HG03135 (cell line): ENCODE measurements around the gene LZTS3.
A peak's percentile ranks its signal among the peaks of the same experiment; 100 is the strongest.
"Not testable (repeated sequence)": the region's sequence is repeated elsewhere in the genome, so short reads cannot be mapped to it uniquely, and the experiment has no call there.

Experiments used
- ATAC-seq: cut with Tn5 transposase; IDR thresholded peaks from one replicate; pipeline ENCODE4 v1.9.1; 2021; ENCODE audit warnings: mild to moderate bottlenecking, moderate library complexity; ENCODE audit not compliant: unreplicated experiment

LZTS3 gene

DNA sequence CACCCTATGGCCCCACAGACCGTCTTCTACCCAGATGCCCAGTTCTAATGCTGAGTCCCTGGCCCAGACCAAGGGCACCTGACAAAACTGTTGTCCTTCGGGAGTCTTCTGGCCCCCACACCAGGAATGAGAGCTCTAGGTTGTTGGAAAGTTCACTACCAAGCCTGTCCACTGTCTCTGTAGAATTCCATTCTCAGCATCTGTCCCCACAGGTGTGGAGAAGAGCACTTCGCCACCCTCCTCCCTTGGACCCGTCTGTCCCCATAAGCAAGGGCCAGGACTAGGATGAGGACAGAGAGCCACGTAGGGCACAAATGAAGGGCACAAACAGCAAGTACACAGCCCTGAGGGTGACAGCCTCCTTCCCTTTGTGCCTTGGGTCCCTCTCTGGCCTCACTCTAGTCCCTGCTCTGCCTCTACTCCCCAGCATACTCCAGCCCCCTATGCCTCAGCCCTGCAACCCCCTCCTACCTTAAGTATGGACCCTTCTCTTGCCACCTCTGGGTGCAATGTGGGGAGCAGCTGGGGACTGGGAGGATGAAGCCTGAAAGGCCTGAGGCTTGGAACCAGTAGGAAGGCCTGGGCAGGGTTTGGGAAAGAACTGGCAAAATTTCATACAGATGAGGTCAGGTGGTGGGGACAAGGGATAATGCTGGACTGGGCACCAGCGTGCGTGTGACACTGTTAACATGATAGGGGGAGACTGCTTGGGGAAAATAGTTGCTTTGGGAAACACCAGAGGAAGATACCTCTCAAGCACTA, 4.3 kb downstream of the LZTS3 start:
- ATAC-seq: no peak

DNA sequence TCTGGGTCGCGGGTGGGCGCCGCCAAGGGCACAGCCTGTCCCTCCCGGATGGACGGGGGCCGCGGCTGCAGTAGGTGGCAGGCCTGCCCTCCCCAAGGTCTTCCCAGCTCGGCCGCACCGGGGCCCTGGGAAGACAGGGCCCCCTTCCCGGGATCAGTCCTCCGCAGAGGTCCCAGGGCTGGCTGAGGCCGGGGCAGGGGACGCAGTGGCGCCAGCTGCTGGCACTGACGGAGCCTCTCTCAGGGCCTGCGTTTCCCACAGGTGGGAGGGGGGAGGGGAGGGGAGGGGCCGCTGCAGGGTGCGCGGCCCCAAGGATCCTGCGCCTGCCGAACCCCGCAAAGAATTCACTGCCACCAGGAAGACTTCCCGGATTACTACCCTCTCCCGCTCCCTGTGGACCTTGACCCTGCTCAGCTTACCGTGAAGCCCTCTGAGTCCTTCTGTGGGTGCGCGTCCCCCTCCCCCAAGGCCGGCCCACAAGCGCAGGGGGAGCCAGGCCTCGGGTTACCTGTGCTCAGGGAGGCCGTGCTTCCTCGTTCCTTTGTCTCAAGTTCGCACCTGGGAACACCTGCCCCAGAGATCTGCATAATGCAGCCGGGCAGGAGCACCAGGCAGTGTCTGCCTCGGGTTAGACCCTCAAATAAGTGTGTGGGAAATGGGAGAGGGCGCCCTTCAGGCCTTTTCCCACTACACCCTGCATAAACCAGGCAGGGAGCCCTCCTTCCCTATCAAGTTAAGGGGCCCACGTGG, 5.1 kb downstream of the LZTS3 start:
- ATAC-seq: no peak

DNA sequence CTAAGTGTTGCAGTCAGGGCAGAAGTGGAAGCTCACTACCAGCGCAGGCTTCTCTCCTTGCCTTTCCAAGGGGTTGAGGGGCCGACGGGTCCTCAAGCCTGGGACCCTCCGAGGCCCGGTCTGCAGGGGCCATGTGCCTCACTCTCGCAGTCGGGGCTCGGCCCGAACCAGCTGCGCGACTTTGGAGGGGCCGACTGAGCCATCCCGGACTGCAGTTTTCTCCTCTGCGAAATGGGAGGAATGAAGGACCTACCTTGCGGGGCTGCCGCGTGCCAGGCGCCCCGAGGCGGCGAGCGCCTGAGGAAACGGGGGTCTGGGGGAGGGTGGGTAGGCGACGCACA, 5.6 kb downstream of the LZTS3 start:
- ATAC-seq: no peak

DNA sequence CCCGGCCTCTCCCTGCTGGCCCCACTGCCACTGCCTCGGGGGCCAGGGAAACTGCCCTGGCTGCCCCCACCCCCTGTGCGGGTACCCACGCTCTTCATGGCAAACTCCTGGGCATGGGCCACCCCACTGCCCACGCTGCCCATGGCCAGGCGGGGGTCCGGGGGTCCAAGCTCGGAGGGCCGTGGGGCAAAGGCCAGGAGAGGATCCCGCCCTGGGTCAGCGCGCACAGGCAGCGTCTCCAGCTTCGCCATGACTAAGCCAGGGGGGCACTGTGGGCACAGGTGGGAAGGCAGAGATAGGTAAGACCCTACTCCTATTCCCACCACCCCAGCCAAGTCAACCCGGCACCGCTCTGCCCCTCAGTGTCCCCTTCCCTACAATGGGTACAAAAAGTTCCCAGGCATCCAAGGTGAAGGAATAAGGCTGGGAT, 6.4 kb downstream of the LZTS3 start:
- ATAC-seq: no peak

DNA sequence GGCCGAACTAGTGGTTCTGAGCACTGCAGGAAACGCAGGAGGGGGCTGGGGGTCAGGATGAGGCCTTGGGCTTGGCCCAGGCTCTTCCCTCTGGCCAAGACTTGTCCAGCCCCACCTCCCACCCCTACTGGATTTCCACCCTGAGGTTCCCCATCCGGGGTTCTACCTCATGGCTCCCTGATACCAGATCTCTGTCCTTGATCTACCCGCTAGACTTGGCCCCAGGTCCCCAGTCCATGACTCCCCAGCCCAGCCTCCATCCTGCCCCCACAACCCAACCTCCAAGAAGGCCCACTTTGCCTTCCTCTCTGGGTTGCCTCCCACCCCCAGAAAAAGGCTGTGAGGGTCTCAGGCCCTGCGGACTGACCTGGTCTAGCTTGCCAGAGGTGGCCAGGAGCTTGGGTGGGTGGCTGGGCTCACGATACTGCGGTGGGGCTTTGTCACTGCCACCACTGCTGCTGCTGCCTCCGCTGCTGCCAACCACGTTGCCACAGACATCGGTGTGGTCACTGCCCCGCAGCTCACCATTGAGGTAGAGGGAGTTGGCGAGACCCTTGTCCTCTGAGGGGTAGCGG, 6.9 kb downstream of the LZTS3 start:
- no peak for ATAC-seq

DNA sequence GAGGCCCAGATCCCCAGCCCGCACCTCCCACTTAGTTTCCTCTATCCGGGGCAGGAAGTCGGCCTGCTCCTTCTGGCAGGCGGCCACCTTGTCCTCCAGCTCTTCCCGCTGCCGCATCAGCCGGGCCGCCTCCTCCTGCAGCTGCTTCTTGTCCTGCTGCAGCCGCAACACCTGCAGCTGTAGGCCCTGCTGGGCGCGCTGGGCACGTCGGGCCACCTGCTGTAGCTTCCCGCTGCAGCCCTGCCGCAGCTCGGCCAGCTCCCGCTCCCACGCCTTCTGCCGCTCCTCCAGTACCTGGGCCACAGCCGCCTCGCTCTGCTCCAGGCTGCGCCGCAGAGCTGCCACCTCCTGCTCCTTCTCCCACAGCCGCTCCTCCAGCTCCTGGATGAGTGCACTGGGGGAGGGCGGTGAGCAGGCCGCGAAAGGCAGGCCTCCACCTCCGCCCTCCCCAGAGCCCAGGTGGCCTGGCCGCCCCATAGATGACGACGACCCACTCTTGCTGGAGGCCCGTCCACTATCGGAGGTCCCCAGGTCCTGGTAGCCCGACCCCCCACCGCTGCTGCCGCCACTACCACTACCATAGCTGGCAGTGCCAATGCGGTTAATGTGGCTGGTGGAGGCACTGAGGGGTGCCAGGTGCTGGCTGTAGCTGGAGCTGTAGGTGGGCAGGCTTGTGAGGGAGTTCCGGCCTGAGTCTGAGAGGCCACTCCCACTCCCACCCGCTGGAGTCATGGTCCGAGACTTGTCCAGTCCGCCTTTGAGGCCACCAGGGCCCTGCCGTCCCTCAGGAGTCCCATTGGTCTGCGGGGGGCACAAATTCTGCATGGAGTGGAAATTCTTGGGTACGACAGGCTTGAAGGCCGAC, 7.6 kb downstream of the LZTS3 start:
- ATAC-seq: no peak

DNA sequence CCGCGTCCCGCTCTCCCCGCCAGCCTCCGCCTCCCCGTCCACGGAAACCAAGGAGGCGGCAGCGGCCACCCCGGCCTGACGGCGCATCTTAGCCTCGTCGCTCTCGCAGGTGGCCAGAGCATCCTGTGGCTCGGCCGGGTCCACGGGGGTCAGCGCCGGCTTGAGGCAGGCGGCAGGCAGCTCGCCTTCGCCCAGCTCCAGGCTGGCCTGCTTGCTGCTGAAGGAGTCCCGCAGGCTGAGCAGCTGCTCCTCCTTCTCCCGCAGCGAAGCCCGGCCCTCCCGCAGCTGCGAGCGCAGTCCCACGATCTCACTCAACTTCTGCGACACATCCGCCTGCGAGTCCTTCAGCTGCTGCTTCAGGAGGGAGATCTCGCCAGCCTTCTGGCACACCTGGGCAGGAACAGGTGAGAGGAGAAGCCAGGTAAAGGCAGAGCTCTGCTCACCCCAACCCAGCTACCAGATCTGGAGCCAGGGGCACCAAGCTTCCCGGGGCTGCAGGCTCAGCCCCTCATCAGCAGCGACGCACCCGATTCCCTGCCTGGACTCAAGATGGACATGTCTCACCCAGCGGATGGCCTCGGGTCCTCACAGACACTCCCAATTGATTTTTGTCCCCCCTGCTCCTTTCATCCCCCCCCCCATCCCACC, 8.5 kb downstream of the LZTS3 start:
- no peak for ATAC-seq

DNA sequence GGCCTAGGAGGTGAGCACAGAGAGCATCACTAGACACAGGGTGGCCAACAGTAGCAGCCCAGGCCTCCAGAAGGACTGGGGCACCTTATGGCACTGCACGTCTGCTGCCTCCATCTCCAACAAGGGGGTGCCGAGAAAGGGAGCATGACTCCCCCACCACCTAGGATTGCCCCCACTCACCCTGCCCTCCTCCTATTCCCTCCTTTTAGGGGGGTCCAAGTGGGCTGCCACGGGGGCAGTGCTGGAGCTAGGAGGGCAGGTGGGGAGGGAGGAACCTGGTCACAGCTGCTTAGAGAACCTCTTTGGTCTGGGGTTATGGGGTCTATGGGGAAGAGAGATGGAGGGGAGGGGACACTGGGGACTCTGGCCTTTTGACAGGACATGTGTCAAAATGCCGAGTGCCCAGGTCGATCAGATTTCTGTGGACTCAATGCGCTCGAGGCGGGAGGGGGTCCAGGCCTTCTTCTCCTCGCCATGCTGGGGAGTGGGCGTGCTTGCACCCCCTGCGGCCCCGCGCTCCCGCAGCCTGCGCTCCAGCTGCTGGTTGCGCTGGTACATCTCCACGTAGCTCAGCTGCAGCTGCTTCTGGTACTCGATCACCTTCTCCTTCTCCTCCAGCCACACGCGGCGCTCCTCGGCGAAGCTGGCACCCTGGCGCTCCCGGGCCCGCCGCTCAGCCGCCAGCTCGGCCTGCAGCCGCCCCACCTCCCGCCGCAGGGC, 9.1 kb downstream of the LZTS3 start:
- ATAC-seq: no peak

DNA sequence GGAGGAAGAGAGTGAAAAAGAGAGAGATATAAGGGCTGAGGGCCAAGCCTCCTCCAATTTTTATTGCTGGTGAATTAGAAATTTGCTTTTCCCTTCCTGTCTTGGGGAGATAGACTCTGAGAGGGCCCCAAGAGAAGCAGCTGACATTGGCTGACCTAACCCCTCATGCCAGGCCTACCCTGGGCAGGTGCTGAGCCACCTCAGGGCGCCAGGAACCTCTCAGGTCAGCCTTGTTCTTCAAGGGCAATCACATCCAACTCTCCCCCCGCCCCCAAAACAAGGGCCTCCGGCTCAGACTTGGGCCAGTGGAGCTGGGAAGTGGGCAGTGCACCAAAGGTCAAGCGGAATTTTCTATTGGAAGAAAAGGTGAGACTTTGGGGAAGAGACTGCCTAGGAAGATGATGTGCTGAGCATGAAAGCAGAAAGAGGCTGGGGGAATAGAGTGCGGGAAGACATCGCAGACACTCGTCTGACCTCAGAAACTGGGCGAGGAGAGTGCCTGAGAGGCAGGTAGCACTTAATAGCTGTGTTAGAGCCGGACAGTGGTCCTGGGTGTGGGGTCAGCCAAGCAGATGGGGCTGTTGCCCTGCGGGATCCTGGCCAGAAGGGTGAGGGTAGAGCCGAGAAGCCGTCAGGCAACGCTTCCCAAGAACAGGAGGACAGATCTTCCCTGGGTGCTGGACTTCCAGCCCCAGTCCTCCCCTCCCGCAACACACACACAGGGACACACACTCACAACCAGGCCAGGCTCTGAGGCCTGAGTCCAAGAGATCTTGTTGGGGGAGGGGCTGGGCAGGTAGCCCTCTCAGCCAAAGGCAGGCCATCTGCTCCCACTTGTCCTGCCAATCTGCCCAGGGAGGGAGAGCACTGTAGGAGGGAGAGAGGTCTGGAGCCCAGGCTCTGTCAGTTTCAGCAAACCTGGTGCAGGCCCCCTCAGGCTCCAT, 10.0 kb downstream of the LZTS3 start:
- ATAC-seq: no peak

DNA sequence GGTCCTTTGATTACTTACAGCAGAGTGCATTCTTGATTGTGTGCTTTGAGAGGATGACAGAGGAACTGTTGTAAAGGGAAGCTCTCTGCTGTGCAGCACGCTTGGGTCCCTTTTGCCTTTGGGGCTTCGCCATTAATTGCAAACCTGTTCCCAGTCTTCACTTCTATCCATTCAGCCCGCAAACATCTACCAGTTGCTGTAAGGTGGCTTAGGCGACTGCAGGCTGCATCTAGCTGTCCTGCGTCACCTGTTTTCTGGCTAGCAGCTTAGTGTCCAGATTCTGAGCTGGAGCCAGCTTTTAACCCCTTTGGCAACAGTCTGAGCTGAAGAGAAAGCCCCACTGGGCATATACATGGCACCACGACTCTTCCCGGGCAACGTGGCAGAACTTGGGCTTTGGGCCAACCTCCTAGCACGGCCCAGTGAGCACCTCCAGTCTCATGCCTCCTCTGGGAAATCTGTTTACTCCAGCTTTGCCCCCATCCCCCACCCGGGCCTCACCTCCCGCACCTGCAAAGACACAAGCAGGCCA, 11.2 kb downstream of the LZTS3 start:
- ATAC-seq: no peak

DNA sequence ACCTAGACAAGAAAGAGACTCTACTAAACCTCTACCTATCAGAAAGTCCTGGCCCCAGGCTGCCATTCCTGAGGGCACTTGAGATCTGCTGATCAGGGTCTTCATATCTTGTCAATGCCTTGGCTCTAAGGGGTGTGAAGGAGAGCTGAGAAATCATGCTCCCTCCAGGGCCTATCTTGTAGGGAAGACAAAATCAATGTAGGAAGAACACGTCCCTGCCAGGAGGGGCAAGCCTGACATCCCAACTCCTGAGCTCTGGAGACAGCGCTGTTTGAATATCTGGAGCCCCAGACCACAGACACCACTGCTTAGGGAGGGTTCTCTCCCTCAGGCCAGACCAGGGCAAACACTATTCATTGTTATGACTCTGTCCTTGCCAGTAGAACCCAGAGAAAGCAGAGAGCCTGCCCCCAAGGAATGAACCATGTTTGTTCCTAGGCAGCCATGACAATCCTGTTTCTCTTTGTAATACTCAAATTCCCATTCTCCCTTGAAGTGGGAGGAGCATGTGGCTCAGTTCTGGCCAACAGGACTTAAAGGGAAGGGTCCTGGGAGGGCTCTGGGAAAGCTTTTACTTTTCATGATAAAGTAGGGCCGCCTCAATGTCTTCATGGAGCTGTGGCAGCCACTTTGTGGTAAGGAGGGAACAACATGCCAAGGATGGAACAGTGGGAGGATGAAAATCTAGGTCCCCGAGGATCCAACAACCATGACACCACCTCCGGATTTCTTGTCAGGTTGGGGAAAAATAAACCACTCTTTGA, 11.9 kb downstream of the LZTS3 start:
- ATAC-seq: no peak

DNA sequence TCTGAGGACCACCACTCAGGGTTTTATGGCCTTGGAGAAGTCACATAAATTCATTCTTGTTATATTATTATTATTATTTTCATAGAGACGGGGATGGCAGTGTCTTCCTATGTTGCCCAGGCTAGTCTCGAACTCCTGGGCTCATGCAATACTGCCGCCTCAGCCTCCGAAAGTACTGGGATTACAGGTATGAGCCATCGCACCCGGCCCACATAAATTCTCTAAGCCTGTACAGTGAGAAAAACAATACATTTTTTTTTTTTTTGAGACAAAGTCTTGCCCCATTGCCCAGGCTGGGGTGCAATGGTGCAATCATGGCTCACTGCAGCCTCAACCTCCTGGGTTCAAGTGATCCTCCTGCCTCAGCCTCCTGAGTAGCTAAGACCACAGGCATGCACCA, 12.9 kb downstream of the LZTS3 start:
- ATAC-seq: no peak

DNA sequence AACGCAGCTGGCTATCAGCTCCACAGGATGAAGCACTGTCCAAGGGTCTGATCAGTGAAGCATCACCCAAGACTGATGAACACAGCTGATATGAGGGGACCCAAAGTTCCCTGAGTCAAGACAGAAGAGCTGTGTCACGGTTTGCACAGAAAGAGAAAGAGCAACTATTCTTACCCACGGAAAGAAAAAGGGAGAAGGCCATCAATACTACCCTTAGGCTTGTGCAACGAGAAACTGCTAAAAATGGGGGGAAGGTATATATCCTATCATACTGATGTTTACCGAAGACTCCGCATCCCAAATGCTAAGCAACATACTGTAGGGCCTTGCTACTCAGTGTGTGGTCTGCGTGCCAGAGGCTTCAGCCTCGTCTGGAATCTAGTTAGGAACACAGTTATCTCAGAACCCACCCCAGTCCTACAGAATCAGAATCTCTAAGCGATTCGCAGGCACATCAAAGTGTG, 14.3 kb downstream of the LZTS3 start:
- no peak for ATAC-seq

DNA sequence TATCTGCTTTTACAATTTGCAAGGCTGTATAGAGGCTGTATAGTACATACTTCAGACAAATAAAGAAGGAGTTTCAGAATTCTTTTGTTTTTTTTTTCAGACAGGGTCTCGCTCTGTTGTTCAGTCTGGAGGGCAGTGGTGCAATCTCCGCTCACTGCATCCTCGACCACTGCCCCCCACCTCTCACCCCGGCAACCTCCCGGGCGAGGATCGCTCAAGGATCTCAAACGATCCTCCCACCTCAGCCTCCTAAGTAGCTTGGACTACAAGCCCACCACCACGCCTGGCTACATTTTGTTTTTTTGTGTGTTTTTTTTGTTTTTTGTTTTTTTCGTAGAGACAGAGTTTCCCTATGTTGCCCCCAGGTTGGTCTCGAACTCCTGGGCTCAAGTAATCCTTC, 15.5 kb downstream of the LZTS3 start:
- ATAC-seq: no peak

DNA sequence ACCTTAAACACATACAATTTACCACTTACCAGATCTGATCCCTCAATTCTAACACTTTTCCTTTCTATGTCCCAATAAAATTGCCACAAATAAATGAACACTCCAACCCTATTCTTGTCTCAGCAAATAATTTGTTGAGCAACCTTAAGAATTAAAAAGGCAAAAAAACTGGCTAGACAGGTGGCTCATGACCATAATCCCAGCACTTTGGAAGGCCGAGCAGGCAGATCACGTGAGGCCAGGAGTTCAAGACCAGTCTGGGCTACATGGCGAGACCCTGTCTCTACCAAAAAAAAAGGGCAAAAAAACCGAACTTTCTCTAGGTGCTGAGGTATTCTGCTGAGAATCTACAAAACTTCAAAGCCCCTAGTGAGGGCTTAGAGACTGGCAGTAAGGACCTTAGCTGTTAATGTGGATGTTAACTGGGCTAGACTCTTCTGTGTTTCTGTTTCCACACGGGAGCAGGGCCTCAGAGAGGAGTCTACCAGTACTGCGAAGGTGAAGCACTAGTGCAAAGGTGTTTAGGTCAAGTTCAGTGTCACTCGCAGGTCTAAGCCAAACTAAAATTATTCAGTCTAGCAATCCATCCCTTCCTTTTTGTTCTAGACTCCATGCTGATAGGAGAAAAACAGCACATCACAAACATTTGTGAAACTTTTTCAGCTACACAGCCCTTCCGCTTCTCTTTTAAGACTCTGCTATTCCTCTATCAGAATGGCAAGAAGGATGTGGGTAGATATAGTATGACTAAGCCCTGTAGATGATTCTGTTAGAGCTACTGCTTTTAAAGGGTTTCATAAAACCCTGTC, 16.3 kb downstream of the LZTS3 start:
- ATAC-seq: peak; percentile 73

DNA sequence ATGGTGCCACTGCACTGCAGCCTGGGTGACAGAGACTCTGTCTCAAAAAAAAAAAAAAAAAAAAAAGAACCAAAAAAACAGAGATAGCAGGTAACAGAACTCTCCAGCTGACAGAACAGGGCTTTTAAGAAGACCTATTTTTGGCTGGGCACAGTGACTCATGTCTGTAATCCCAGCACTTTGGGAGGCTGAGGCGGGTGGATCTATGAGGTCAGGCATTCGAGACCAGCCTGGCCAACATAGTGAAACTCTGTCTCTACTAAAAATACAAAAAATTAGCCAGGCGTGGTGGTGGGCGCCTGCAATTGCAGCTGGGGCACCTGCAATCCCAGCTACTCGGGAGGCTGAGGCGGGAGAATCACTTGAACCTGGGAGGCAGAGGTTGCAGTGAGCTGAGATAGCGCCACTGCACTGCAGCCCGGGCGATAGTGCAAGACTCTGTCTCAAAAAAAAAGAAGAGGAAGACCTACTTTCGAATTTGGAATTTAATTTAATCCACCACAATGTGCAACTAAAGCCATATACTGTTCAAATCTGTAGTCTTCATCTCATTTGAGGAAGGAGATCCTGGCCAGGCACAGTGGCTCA, 21.2 kb downstream of the LZTS3 start:
- ATAC-seq: not testable (repeated sequence)

DNA sequence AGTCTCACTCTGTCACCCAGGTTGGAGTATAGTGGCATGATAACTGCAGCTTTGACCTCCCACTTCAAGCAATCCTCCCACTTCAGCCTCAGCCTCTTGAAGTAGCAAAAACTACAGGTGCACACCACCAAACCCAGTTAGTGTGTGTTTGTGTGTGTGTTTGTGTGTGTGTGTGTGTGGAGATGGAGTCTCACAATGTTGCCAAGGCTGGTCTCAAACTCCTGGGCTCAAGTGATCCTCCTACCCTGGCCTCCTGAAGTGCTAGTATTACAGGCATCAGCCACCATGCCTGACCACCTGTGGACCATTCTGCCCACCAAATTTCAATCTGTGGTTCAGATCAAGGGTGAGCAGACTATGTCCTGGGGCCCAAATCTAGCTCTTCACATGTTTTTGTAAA, 22.4 kb downstream of the LZTS3 start:
- ATAC-seq: no peak
